NCI-H2081 treated with DMSO at 0.1 percent for 48 hours (cell line): ENCODE measurements around the gene SIAH1.
"Not testable (repeated sequence)": the region's sequence is repeated elsewhere in the genome, so short reads cannot be mapped to it uniquely, and the experiment has no call there.

ENCODE experiments used
- DNase-seq: peaks from one replicate; lab custom pipeline; 2025; lab: John Stamatoyannopoulos, UW

Gene SIAH1

GRCh38 chr16:48366165-48367093 lies 18.8 kb downstream of the SIAH1 start:
- no peak for DNase-seq

DNA sequence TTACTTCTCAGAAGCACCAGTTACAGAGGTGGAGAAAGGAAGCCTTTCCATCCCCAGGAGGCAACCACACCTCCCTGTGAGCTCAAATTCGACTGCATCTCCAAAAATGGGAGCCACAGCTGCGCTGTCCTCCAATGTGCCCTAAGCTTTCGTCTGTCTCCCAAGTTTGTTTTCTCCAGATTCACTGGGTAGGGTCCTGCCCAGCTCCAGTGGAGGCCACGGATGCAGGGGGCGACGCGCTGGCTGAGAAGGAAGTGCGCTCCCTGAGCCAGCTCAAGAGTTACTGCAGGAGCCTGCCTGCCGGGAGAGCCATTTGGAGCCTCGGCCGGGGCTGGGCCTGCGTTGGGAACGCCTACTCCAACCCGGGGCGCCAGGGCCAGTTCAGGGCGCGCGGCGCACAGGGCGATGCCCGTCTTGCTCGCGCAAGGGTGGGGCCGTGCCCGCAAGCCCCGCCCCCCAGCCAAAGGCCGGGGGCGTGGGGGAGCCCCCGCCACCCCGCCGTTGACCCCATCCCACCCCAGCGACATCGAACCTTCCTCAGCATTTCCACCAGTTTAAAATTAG lies 19.5 kb downstream of the SIAH1 start:
- no peak for DNase-seq

GRCh38 chr16:48365025-48365600 lies 20.1 kb downstream of the SIAH1 start:
- DNase-seq = no peak

- no peak for DNase-seq
Measured at GRCh38 chr16:48361540-48362144, 23.6 kb downstream of the SIAH1 start.

GRCh38 chr16:48361012-48361411 lies 24.2 kb downstream of the SIAH1 start:
- DNase-seq = no peak

GRCh38 chr16:48359983-48360382 lies 25.2 kb downstream of the SIAH1 start:
- DNase-seq = no peak

- DNase-seq = no peak
Measured at GRCh38 chr16:48358419-48358818, 26.8 kb downstream of the SIAH1 start.

DNA sequence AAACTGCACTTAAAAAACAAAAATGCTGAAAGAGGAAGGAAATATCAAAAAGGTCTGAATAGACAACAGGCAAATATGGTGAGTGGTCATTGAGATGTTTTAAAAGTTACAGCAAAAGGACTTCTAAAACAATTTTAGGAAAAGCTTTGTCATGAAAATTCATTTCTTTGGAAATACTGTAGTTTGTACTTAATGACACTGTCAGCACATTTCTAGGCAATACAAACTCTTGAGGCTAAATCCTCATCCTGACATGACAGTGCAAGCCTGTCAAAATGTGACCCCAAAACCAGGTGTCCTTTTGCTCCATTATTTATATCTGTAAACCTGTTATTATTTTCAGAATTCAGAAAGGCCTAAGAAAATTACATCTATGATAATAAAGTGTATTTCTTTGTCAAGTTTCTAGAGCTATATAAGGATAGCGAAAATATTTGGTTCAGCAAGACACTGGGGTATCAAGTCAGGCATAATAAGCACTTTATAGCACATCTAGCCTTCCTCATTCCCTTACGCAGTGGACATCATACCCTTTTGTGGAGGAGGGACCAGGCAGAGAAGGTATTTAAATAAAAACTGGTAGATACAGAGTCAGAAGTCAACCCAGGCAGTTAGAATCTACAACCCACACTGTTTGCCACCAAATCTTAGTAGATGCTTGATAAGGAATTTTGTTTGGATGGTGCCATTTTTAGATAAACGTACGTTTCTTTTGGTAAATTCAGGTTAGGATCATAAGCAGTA lies 28.4 kb downstream of the SIAH1 start:
- no peak for DNase-seq

DNA sequence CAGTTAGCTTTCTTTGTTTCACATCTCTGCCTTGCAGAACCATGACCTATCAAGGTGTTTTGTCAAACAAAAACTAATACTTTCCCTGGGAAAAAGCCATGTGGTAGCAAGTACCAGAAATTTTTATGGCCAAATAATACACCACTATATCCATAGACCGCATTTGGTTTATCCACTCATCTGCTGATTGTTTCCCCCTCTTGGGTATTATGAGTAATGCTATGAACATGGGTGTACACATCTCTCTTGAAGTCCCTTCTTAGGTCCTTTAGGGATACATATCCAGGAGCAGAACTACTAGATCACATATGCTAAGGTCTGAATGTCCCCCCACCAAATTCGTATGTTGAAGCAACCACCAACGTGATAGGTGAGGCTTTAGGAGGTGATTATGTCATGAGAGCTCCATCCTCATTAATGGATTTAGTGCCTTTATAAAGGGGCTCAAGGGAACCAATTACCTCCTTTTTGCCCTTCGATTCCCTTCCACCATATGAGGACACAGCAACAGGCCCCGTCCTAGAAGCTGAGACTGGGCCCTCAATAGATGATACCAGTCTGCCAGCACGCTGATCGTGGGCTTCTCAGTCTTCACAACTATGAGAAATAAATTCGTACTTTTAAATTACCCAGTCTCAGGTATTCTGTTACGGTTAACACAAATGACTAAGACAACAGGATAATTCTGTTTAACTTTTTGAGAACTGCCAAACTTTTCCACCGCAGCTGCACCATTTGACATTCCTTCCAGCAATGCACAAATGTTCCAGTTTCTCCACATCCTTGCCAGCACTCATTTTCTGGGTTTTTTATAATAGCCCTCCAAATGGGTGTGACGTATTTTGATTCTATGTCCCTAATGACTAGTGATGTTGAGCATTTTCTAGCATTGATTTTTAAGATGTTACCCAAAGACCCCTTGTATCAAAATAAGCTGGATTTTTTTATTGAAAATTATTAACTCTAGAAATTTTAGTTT lies 30.0 kb downstream of the SIAH1 start:
- no peak for DNase-seq

GRCh38 chr16:48354385-48354784 lies 30.8 kb downstream of the SIAH1 start:
- DNase-seq = not testable (repeated sequence)

- no peak for DNase-seq
Measured at GRCh38 chr16:48353565-48354163, 31.5 kb downstream of the SIAH1 start.

DNA sequence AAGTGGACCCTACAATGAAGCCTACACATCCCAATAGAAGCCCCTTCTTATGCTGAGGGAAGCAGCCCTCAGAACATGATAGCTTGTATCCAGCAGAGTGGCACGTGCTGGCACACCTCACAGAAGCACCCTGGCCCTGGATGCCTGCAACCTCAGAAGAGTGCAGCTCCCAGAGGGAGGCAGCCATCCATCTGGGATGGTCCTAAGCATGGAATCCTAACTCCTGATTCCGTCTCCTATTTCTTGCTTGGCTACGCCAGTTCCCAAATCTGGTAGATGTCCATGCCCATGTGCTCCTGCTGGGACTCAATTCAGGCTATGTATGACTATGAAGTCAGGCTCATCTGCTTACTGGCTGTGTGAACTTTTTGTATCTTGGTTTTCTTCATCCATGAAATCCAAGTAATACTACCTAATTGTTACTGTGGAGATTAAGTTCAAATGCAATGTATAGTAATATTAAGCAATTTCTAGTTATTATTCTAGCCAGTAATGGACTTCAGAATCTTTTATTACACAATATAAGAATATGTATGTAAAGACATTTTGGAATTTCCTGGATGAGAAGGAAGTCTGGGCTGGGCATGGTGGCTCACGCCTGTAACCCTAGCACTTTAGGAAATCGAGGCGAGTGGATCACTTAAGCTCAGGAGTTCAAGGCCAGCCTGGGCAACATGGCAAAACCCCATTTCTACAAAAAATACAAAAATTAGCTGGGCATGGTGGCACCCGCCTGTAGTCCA lies 32.4 kb downstream of the SIAH1 start:
- no peak for DNase-seq

GRCh38 chr16:48350736-48351135 lies 34.5 kb downstream of the SIAH1 start:
- no peak for DNase-seq

DNA sequence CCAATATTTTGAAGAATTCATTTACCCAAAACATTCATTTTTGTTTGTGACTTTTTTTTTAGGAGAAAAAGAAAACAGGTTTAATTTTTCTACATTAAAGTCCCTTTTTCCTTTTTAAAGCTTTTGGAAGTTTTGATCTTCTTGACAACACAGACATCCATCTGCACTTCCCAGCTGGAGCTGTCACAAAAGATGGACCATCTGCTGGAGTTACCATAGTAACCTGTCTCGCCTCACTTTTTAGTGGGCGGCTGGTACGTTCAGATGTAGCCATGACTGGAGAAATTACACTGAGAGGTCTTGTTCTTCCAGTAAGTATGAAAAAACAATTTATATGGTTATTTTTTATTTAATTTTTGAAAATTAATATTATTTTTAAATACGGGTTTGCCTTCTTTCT lies 37.2 kb downstream of the SIAH1 start:
- DNase-seq = no peak

GRCh38 chr16:48347191-48347865 lies 37.9 kb downstream of the SIAH1 start:
- no peak for DNase-seq

- DNase-seq = no peak
Measured at GRCh38 chr16:48342591-48342990, 42.6 kb downstream of the SIAH1 start.

- DNase-seq = no peak
Measured at GRCh38 chr16:48340054-48340453, 45.2 kb downstream of the SIAH1 start.

GRCh38 chr16:48335961-48336360 lies 49.3 kb downstream of the SIAH1 start:
- DNase-seq = no peak

DNA sequence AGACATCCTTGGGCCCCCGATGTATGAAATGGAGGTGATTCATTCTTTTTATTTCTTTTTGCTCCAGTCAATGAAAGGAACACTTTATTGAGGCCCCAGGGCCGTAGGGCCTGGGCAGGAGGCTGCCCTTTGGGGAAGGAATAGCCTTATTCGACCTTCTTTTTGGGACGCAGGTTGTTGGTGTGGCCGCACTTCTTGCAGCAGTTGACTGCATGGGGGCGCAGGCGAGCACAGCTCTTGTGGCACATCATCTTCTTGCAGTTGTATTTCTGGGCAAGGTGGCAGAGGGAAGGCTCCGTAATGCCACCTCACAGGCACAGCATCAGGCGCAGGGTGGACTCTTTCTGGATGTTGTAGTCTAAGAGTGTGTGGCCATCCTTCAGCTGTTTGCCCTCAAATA lies 50.9 kb downstream of the SIAH1 start:
- DNase-seq = no peak
